PFSK-1 (cell line): ENCODE data around the gene ALG1.

Experiments
- FOXP2 ChIP-seq: optimal IDR thresholded peaks from 2 replicates; pipeline ENCODE3; 2011; ENCODE audit warnings: borderline replicate concordance, control low read depth, inconsistent platforms; ENCODE audit not compliant: insufficient read depth; ENCODE audit errors: extremely low read length, extremely low read depth
- POLR2AphosphoS5 ChIP-seq: IDR thresholded peaks from 2 replicates; pipeline ENCODE4 v1.6.1; 2012; ENCODE audit warnings: low read depth, mild to moderate bottlenecking, control low read depth, low read length, moderate library complexity
- TAF1 ChIP-seq: IDR thresholded peaks from 2 replicates; pipeline ENCODE4 v1.6.1; 2012; ENCODE audit warnings: low read length, control low read depth, borderline replicate concordance; ENCODE audit not compliant: insufficient read depth
- TF ChIP-seq, protein P1 (sequence below), 2 experiments: IDR thresholded peaks; 2 replicates each; pipeline versions ENCODE4 v1.6.1 to v1.8.0; 2011 to 2012; ENCODE audit warnings: low read depth in 2 of 2, low read length in 2 of 2, control low read depth in 1 of 2, inconsistent platforms in 1 of 2, mild to moderate bottlenecking in 1 of 2, moderate library complexity in 1 of 2; ENCODE audit not compliant: insufficient read depth in 1 of 2

GRCh38 chr16:5044011-5044540 lies 27.6 kb upstream of the ALG1 start:
- TF ChIP-seq, protein P1, sequence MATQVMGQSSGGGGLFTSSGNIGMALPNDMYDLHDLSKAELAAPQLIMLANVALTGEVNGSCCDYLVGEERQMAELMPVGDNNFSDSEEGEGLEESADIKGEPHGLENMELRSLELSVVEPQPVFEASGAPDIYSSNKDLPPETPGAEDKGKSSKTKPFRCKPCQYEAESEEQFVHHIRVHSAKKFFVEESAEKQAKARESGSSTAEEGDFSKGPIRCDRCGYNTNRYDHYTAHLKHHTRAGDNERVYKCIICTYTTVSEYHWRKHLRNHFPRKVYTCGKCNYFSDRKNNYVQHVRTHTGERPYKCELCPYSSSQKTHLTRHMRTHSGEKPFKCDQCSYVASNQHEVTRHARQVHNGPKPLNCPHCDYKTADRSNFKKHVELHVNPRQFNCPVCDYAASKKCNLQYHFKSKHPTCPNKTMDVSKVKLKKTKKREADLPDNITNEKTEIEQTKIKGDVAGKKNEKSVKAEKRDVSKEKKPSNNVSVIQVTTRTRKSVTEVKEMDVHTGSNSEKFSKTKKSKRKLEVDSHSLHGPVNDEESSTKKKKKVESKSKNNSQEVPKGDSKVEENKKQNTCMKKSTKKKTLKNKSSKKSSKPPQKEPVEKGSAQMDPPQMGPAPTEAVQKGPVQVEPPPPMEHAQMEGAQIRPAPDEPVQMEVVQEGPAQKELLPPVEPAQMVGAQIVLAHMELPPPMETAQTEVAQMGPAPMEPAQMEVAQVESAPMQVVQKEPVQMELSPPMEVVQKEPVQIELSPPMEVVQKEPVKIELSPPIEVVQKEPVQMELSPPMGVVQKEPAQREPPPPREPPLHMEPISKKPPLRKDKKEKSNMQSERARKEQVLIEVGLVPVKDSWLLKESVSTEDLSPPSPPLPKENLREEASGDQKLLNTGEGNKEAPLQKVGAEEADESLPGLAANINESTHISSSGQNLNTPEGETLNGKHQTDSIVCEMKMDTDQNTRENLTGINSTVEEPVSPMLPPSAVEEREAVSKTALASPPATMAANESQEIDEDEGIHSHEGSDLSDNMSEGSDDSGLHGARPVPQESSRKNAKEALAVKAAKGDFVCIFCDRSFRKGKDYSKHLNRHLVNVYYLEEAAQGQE (IDR thresholded peaks at IDR 0.05; ENCODE audit: insufficient read depth in 1 of 2, low read depth in 2 of 2, low read length in 2 of 2), result no peak
- TF ChIP-seq POLR2AphosphoS5, result no peak
- TF ChIP-seq TAF1, result no peak
- no peak for TF ChIP-seq FOXP2
